DOHH2 (cell line): ENCODE data around the gene RGS10.

Experiments
- H3F3A ChIP-seq: fragments of 200-600 bp; sonication (generic), shearing (Covaris generic); 2 replicates; pipeline ENCODE4 v1.6.0; 2016; ENCODE audit warnings: antibody characterized with exemption, mild to moderate bottlenecking; ENCODE audit not compliant: control insufficient read depth, insufficient read depth
- H3K27ac ChIP-seq: fragments of 200-600 bp; sonication (generic); 2 replicates; pipeline ENCODE4 v1.5.1; 2014; ENCODE audit warnings: low read depth, mild to moderate bottlenecking, low read length, moderate library complexity
- H3K27me3 ChIP-seq: fragments of 200-600 bp; sonication (generic); 2 replicates; pipeline ENCODE4 v1.6.1; 2014; ENCODE audit warnings: mild to moderate bottlenecking, low read length, mixed read lengths; ENCODE audit not compliant: control insufficient read depth
- H3K36me3 ChIP-seq: fragments of 200-600 bp; sonication (generic); 2 replicates; pipeline ENCODE4 v1.6.1; 2014; ENCODE audit warnings: mild to moderate bottlenecking, low read length, moderate library complexity, mixed read lengths; ENCODE audit not compliant: control insufficient read depth
- H3K4me1 ChIP-seq: fragments of 200-600 bp; sonication (generic); 2 replicates; pipeline ENCODE4 v1.6.1; 2014; ENCODE audit warnings: mild to moderate bottlenecking, low read length, mixed read lengths; ENCODE audit not compliant: control insufficient read depth
- H3K4me2 ChIP-seq: fragments of 200-600 bp; sonication (generic); 2 replicates; pipeline ENCODE4 v1.6.0; 2014; ENCODE audit warnings: mild to moderate bottlenecking, low read length, moderate library complexity
- H3K4me3 ChIP-seq: fragments of 200-600 bp; sonication (generic); 2 replicates; pipeline ENCODE4 v1.5.1; 2014; ENCODE audit warnings: mild to moderate bottlenecking, low read length, mixed read lengths
- H3K79me2 ChIP-seq: fragments of 200-600 bp; sonication (generic); 2 replicates; pipeline ENCODE4 v1.6.1; 2014; ENCODE audit warnings: mild to moderate bottlenecking, low read length, mixed read lengths; ENCODE audit not compliant: control insufficient read depth
- H3K9me2 ChIP-seq: fragments of 200-600 bp; sonication (generic); replicated peaks from 2 replicates; pipeline ENCODE4 v1.6.1; 2014; ENCODE audit warnings: mild to moderate bottlenecking, low read length, mixed read lengths; ENCODE audit not compliant: control insufficient read depth
- H3K9me3 ChIP-seq: fragments of 200-600 bp; sonication (generic); 2 replicates; pipeline ENCODE4 v1.6.1; 2014; ENCODE audit warnings: antibody characterized with exemption, low read length, mixed read lengths; ENCODE audit not compliant: control insufficient read depth, insufficient read depth
- H4K20me1 ChIP-seq: fragments of 200-600 bp; sonication (generic); 2 replicates; pipeline ENCODE4 v1.6.0; 2014; ENCODE audit warnings: low read depth, mild to moderate bottlenecking, antibody characterized with exemption, low read length, moderate library complexity; ENCODE audit not compliant: control insufficient read depth, insufficient read depth
- CTCF ChIP-seq: fragments of 200-600 bp; sonication (generic); IDR thresholded peaks from one replicate; pipeline ENCODE4 v1.5.1; 2014; ENCODE audit warnings: antibody characterized with exemption, mild to moderate bottlenecking, low read depth, low read length; ENCODE audit not compliant: poor library complexity, severe bottlenecking
- EZH2phosphoT487 ChIP-seq: fragments of 200-600 bp; sonication (generic); IDR thresholded peaks from 2 replicates; pipeline ENCODE4 v1.6.1; 2017; ENCODE audit warnings: borderline replicate concordance, mild to moderate bottlenecking, antibody characterized with exemption, low read length, moderate library complexity, mixed read lengths

The RGS10 gene

GRCh38 chr10:119478811-119479341 is 63.6 kb downstream of the RGS10 start:
- Histone ChIP-seq H3F3A (peaks cover 9% of the 10 kb centered on the region), H4K20me1 (no peaks in the 10 kb centered on the region), H3K4me1 (peaks cover 40% of the 10 kb centered on the region), H3K9me3 (peaks cover 7% of the 10 kb centered on the region; the same call in 1 of the 2 replicates), H3K4me2 (peak overlapping the region; percentile 97), H3K36me3 (no peaks in the 10 kb centered on the region), H3K27ac (peak overlapping the region; percentile 90), H3K9me2 (no peaks in the 10 kb centered on the region), H3K4me3 (peak overlapping the region; percentile 75), H3K27me3 (no peaks in the 10 kb centered on the region), H3K79me2 (no peaks in the 10 kb centered on the region)
- TF ChIP-seq CTCF = no peak
- no peak for TF ChIP-seq EZH2phosphoT487

- Histone ChIP-seq H3K4me1 (peaks cover 40% of the 10 kb centered on the region), H3K36me3 (no peaks in the 10 kb centered on the region), H3K9me3 (peaks cover 11% of the 10 kb centered on the region; the same call in 1 of the 2 replicates), H3K27ac (peak overlapping the region; percentile 90), H4K20me1 (no peaks in the 10 kb centered on the region), H3K4me3 (peak overlapping the region; percentile 75), H3K9me2 (no peaks in the 10 kb centered on the region), H3F3A (peaks cover 9% of the 10 kb centered on the region), H3K4me2 (peak overlapping the region; percentile 97), H3K79me2 (no peaks in the 10 kb centered on the region), H3K27me3 (no peaks in the 10 kb centered on the region)
- TF ChIP-seq EZH2phosphoT487 = no peak
These were observed 64.3 kb downstream of the RGS10 start for GRCh38 chr10:119478111-119478802.

GRCh38 chr10:119477444-119477843 is 65.1 kb downstream of the RGS10 start:
- Histone ChIP-seq H3K27ac (peak overlapping the region; percentile 90), H3K79me2 (no peaks in the 10 kb centered on the region), H3K9me2 (no peaks in the 10 kb centered on the region), H3K4me2 (peak overlapping the region; percentile 97), H4K20me1 (no peaks in the 10 kb centered on the region), H3K27me3 (no peaks in the 10 kb centered on the region), H3F3A (peaks cover 9% of the 10 kb centered on the region), H3K36me3 (no peaks in the 10 kb centered on the region), H3K4me1 (peaks cover 44% of the 10 kb centered on the region), H3K4me3 (peak overlapping the region; percentile 75), H3K9me3 (peaks cover 11% of the 10 kb centered on the region; the same call in 1 of the 2 replicates)
- TF ChIP-seq EZH2phosphoT487 (no peak), CTCF (no peak)

GRCh38 chr10:119474606-119475005 is 67.9 kb downstream of the RGS10 start:
- TF ChIP-seq CTCF (no peak), EZH2phosphoT487 (no peak)
- Histone ChIP-seq H3K4me1 (peaks cover 43% of the 10 kb centered on the region), H3K9me3 (peaks cover 11% of the 10 kb centered on the region; the same call in 1 of the 2 replicates)

More at GRCh38 chr10:119474606-119475005, 67.9 kb downstream of the RGS10 start:
- H3K27ac ChIP-seq = no peak overlapping the region
- no peaks in the 10 kb centered on the region for H3K27me3 ChIP-seq
- no peak overlapping the region for H3K4me2 ChIP-seq
- H3K9me2 ChIP-seq = no peaks in the 10 kb centered on the region
- H3K79me2 ChIP-seq = no peaks in the 10 kb centered on the region
- H3K4me3 ChIP-seq = no peak overlapping the region
- H4K20me1 ChIP-seq = no peaks in the 10 kb centered on the region
- no peaks in the 10 kb centered on the region for H3K36me3 ChIP-seq
- H3F3A ChIP-seq = peaks cover 9% of the 10 kb centered on the region
